ENCODE data around the gene ERGIC1.

DNA sequence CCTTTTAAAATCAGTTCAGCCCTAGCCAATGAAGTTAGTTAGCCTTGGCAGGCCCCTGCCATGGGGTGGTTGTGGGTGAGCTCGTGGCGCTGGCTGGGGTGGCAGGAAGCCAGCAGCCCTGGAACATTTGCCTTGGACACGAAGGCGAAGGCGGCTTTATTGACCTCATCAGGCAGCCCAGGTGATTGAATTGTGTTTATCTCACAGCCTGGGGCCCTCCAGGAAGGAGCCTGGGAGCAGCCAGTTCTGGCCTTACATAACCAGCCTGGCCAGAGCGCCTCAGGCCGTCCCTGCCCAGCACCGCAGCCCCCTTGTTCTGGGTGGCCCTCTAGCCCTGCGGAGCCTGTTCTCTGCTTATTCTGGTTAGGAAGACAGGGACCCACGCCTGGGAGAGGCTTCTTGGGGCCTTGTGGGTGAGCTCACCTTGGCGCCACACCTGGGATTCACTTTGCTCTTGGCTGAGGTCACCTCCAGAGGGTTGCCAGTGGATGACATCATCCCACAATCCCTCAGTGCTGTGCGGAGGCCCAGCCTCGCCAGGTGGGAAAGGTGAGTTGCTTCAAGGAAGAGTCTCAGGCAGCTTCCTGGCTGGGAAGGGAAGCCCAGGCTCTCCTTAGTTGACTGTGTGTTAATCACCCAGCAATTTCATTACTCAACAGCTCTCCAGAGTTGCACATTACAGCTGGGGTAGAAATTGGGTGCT, 70.7 kb downstream of the ERGIC1 start:
- TF ChIP-seq, protein P1, sequence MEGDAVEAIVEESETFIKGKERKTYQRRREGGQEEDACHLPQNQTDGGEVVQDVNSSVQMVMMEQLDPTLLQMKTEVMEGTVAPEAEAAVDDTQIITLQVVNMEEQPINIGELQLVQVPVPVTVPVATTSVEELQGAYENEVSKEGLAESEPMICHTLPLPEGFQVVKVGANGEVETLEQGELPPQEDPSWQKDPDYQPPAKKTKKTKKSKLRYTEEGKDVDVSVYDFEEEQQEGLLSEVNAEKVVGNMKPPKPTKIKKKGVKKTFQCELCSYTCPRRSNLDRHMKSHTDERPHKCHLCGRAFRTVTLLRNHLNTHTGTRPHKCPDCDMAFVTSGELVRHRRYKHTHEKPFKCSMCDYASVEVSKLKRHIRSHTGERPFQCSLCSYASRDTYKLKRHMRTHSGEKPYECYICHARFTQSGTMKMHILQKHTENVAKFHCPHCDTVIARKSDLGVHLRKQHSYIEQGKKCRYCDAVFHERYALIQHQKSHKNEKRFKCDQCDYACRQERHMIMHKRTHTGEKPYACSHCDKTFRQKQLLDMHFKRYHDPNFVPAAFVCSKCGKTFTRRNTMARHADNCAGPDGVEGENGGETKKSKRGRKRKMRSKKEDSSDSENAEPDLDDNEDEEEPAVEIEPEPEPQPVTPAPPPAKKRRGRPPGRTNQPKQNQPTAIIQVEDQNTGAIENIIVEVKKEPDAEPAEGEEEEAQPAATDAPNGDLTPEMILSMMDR (conservative IDR thresholded peaks at IDR 0.05; ENCODE audit: low read depth in 2 of 2) = no peak
- TF ChIP-seq POLR2AphosphoS5 (IDR thresholded peaks at IDR 0.05; ENCODE audit: low read depth) = no peak
- TF ChIP-seq EZH2 (IDR thresholded peaks at IDR 0.05; ENCODE audit: low read depth, unreplicated experiment) = no peak
- TF ChIP-seq, protein P2, sequence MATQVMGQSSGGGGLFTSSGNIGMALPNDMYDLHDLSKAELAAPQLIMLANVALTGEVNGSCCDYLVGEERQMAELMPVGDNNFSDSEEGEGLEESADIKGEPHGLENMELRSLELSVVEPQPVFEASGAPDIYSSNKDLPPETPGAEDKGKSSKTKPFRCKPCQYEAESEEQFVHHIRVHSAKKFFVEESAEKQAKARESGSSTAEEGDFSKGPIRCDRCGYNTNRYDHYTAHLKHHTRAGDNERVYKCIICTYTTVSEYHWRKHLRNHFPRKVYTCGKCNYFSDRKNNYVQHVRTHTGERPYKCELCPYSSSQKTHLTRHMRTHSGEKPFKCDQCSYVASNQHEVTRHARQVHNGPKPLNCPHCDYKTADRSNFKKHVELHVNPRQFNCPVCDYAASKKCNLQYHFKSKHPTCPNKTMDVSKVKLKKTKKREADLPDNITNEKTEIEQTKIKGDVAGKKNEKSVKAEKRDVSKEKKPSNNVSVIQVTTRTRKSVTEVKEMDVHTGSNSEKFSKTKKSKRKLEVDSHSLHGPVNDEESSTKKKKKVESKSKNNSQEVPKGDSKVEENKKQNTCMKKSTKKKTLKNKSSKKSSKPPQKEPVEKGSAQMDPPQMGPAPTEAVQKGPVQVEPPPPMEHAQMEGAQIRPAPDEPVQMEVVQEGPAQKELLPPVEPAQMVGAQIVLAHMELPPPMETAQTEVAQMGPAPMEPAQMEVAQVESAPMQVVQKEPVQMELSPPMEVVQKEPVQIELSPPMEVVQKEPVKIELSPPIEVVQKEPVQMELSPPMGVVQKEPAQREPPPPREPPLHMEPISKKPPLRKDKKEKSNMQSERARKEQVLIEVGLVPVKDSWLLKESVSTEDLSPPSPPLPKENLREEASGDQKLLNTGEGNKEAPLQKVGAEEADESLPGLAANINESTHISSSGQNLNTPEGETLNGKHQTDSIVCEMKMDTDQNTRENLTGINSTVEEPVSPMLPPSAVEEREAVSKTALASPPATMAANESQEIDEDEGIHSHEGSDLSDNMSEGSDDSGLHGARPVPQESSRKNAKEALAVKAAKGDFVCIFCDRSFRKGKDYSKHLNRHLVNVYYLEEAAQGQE (IDR thresholded peaks at IDR 0.05; ENCODE audit: unreplicated experiment) = no peak
- TF ChIP-seq EZH2phosphoT487 (IDR thresholded peaks at IDR 0.05; ENCODE audit: unreplicated experiment) = no peak
- TF ChIP-seq JUNB (IDR thresholded peaks at IDR 0.05; ENCODE audit: unreplicated experiment) = no peak
- TF ChIP-seq, protein P3, sequence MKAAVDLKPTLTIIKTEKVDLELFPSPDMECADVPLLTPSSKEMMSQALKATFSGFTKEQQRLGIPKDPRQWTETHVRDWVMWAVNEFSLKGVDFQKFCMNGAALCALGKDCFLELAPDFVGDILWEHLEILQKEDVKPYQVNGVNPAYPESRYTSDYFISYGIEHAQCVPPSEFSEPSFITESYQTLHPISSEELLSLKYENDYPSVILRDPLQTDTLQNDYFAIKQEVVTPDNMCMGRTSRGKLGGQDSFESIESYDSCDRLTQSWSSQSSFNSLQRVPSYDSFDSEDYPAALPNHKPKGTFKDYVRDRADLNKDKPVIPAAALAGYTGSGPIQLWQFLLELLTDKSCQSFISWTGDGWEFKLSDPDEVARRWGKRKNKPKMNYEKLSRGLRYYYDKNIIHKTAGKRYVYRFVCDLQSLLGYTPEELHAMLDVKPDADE (IDR thresholded peaks at IDR 0.05) = no peak
- TF ChIP-seq, protein P4, sequence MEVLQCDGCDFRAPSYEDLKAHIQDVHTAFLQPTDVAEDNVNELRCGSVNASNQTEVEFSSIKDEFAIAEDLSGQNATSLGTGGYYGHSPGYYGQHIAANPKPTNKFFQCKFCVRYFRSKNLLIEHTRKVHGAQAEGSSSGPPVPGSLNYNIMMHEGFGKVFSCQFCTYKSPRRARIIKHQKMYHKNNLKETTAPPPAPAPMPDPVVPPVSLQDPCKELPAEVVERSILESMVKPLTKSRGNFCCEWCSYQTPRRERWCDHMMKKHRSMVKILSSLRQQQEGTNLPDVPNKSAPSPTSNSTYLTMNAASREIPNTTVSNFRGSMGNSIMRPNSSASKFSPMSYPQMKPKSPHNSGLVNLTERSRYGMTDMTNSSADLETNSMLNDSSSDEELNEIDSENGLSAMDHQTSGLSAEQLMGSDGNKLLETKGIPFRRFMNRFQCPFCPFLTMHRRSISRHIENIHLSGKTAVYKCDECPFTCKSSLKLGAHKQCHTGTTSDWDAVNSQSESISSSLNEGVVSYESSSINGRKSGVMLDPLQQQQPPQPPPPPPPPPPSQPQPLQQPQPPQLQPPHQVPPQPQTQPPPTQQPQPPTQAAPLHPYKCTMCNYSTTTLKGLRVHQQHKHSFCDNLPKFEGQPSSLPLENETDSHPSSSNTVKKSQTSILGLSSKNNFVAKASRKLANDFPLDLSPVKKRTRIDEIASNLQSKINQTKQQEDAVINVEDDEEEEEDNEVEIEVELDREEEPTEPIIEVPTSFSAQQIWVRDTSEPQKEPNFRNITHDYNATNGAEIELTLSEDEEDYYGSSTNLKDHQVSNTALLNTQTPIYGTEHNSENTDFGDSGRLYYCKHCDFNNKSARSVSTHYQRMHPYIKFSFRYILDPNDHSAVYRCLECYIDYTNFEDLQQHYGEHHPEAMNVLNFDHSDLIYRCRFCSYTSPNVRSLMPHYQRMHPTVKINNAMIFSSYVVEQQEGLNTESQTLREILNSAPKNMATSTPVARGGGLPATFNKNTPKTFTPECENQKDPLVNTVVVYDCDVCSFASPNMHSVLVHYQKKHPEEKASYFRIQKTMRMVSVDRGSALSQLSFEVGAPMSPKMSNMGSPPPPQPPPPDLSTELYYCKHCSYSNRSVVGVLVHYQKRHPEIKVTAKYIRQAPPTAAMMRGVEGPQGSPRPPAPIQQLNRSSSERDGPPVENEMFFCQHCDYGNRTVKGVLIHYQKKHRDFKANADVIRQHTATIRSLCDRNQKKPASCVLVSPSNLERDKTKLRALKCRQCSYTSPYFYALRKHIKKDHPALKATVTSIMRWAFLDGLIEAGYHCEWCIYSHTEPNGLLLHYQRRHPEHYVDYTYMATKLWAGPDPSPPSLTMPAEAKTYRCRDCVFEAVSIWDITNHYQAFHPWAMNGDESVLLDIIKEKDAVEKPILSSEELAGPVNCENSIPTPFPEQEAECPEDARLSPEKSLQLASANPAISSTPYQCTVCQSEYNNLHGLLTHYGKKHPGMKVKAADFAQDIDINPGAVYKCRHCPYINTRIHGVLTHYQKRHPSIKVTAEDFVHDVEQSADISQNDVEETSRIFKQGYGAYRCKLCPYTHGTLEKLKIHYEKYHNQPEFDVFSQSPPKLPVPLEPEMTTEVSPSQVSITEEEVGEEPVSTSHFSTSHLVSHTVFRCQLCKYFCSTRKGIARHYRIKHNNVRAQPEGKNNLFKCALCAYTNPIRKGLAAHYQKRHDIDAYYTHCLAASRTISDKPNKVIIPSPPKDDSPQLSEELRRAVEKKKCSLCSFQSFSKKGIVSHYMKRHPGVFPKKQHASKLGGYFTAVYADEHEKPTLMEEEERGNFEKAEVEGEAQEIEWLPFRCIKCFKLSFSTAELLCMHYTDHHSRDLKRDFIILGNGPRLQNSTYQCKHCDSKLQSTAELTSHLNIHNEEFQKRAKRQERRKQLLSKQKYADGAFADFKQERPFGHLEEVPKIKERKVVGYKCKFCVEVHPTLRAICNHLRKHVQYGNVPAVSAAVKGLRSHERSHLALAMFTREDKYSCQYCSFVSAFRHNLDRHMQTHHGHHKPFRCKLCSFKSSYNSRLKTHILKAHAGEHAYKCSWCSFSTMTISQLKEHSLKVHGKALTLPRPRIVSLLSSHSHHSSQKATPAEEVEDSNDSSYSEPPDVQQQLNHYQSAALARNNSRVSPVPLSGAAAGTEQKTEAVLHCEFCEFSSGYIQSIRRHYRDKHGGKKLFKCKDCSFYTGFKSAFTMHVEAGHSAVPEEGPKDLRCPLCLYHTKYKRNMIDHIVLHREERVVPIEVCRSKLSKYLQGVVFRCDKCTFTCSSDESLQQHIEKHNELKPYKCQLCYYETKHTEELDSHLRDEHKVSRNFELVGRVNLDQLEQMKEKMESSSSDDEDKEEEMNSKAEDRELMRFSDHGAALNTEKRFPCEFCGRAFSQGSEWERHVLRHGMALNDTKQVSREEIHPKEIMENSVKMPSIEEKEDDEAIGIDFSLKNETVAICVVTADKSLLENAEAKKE (CRISPR knock-in tag; IDR thresholded peaks at IDR 0.05) = no peak
- TF ChIP-seq CREB1 (CRISPR knock-in tag; IDR thresholded peaks at IDR 0.05; ENCODE audit: low read depth) = no peak
- TF ChIP-seq ZNF331 (CRISPR knock-in tag; IDR thresholded peaks at IDR 0.05; ENCODE audit: low read depth) = no peak
- TF ChIP-seq NANOG (IDR thresholded peaks at IDR 0.05; ENCODE audit: borderline replicate concordance) = no peak
- TF ChIP-seq ZNF114 (CRISPR knock-in tag; IDR thresholded peaks at IDR 0.05) = no peak
